ENCODE data around the gene SEC63.
"Not testable (repeated sequence)": the region's sequence is repeated elsewhere in the genome, so short reads cannot be mapped to it uniquely, and the experiment has no call there.

Gene SEC63

DNA sequence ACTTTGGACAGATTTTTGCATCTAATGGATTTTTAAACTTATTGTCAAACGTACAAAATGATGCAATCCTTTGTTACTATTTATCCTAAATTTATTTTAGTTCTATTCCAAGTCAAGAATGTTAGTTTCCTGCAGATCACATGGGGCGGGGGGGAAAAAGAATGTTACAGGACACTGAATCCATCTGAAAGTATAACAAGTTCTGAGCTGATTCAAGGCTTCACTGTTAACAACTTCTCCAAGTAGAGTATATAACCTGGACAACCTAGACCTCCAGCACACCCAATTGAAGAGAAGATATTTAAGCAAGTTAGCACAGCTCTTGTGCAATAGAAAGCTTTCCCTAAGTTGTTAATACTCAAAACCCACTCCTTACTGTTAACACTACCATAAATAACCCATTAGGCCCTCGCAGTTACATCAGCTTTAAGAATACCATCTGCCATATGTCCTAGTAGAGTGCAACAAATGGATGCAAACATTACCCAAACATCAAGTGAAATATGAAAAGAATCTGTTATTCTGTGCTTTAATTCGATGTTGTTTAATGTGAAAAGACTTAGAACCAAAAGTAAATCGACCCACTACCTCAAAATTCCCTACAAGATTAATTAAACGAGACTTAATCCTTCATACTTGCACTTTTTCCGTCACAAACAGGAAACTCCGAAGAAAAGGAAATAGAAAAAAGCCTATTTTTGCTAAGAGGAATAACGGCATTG, 1.3 kb downstream of the SEC63 start:
- DNase-seq (ENCODE audit: extremely low read depth, low read depth), result no peak
- TF ChIP-seq, protein P1, sequence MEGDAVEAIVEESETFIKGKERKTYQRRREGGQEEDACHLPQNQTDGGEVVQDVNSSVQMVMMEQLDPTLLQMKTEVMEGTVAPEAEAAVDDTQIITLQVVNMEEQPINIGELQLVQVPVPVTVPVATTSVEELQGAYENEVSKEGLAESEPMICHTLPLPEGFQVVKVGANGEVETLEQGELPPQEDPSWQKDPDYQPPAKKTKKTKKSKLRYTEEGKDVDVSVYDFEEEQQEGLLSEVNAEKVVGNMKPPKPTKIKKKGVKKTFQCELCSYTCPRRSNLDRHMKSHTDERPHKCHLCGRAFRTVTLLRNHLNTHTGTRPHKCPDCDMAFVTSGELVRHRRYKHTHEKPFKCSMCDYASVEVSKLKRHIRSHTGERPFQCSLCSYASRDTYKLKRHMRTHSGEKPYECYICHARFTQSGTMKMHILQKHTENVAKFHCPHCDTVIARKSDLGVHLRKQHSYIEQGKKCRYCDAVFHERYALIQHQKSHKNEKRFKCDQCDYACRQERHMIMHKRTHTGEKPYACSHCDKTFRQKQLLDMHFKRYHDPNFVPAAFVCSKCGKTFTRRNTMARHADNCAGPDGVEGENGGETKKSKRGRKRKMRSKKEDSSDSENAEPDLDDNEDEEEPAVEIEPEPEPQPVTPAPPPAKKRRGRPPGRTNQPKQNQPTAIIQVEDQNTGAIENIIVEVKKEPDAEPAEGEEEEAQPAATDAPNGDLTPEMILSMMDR (IDR thresholded peaks at IDR 0.05; ENCODE audit: low read depth, low read length), result no peak

DNA sequence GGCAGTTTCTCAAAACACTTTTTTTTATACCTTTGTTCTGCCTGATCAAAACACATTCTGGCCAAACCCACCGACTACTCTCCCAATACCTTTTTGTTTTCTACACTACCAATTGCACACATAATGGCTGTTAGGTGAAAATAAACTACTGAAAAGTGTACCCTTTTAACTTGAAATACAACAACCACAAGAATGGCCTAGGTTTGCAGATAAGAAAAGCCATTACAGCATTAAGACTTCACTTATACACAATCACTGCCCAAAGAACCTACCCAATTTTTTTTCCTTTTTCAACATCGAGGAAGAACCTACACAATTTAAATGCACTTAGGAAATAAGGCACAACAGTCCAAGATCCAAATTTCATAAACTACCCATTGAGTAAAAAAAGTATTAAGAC, 1.8 kb downstream of the SEC63 start:
- TF ChIP-seq, protein P1 (IDR thresholded peaks at IDR 0.05; ENCODE audit: low read depth, low read length), result no peak
- DNase-seq (ENCODE audit: extremely low read depth, low read depth), result no peak

DNA sequence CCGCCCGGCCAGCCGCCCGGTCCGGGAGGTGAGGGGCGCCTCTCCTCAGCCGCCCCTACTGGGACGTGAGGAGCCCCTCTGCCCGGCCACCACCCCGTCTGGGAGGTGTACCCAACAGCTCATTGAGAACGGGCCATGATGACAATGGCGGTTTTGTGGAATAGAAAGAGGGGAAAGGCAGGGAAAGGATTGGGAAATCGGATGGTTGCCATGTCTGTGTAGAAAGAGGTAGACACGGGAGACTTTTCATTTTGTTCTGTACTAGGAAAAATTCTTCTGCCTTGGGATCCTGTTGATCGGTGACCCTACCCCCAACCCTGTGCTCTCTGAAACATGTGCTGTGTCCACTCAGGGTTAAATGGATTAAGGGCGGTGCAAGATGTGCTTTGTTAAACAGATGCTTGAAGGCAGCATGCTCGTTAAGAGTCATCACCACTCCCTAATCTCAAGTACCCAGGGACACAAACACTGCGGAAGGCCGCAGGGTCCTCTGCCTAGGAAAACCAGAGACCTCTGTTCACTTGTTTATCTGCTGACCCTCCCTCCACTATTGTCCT, 4.1 kb downstream of the SEC63 start:
- not testable (repeated sequence) for DNase-seq (ENCODE audit: extremely low read depth, low read depth)

DNA sequence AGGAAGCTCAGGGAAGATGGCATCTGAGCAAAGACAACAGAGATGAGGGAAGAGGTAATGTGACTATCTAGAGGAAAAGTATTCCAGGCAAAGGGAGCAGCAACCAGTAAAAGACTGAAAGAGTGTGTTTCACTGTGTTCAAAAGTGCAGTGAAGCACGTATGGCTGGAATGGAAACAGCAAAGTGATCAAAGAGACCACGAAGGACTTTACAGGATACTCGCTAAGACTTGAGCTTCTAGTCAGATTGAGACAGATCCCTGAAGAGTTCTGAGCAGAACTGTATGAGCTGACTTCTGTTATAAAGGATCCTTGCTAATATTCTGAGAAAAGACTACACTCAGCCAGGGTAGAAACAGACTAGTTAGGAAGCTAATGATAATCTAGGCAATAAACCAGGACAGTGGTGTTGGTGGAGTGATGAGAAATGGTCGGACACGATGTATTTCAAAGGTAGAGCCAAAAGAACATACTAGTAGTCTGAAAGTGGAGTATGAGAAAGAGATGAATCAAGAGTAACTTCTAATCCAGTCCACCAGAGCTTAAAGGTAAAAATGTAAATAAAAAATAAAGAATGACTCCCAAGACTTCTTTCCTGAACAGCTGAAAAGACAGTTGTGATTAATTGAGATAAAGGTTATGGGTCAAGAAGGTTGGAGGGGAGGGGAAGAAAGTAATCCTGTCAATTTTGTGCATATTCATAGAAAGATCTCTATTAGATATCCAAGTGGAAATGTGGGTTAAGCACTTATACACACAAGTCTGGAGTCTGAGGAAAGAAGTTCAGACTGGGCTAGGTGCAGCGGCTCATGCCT, 14.2 kb downstream of the SEC63 start:
- DNase-seq (ENCODE audit: extremely low read depth, low read depth), result no peak

DNA sequence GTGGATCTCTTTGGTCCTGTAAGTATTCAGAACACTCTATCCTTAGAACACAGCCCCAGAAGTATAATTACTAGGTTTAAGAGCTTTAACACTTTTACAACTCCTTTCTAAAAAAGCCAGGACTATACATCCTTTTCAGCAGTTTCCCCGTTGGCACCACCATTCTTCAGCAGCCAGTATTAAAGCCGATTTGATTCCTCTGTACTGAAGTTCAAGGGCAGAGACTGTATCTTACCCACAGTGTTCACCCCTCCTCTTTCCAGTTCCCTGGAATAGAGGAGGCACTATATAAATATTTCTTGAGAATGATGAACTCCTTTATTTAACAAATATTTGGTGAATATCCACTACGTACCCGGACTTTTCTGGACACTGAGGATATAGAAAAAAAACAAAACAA, 15.9 kb downstream of the SEC63 start:
- no peak for DNase-seq (ENCODE audit: extremely low read depth, low read depth)
- TF ChIP-seq, protein P1 (IDR thresholded peaks at IDR 0.05; ENCODE audit: low read depth, low read length), result no peak

More for the DNA sequence above, 14.2 kb downstream of the SEC63 start:
- TF ChIP-seq, protein P1 (IDR thresholded peaks at IDR 0.05; ENCODE audit: low read depth, low read length), result no peak

DNA sequence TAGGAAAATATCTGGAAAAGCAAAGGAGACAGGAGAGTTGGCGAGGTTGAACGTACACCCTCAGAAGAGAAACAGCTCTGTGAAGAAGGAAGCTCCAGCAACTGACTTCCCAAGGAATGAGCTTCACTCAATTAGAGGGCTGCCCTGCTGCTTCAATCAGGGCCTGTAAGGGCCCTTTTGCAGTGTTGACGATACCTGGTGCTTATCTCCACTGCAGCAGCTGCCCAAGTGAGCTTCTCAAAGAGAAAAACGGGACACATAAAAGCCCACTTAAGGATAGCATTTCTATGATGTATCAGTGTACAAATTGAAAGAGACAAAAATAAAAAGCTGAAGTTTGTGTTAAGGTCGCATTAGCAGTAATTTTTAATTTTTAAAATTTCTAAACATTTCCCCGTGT, 16.4 kb downstream of the SEC63 start:
- no peak for DNase-seq (ENCODE audit: extremely low read depth, low read depth)
- TF ChIP-seq, protein P1 (IDR thresholded peaks at IDR 0.05; ENCODE audit: low read depth, low read length), result no peak

DNA sequence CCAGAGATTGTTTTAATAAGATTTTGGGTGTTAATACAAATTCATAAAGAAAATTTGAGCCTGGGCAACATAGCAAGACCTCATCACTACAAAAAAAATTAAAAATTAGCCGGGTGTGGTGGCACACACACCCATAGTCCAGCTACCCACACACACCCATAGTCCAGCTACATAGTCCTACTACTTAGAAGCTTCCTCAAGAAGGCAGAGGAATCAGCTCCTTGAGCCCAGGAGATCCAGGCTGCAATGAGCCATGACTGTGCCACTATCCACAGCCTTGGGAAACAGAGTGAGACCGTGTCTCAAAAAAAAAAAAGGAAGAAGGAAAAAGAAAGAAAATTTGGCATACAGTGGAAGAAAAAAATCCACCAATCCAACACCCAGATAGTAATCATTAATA, 16.8 kb downstream of the SEC63 start:
- TF ChIP-seq, protein P1 (IDR thresholded peaks at IDR 0.05; ENCODE audit: low read depth, low read length), result no peak
- no peak for DNase-seq (ENCODE audit: extremely low read depth, low read depth)

DNA sequence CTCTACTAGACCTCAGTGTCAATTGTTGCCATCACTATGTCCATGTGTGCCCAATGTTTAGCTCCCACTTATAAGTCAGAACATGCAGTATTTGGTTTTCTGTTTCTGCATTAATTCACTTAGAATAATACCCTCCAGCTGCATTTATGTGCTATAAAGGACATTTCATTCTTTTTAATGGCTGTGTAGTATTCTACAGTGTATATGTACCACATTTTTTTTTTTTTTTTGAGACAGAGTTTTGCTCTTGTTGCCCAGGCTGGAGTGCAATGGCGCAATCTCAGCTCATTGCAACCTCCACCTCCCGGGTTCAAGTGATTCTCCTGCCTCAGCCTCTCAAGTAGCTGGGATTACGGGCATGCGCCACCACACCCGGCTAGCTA, 21.1 kb downstream of the SEC63 start:
- DNase-seq (ENCODE audit: extremely low read depth, low read depth), result not testable (repeated sequence)

Measured in AG09319 (cell line).